Kidney (tissue), 14 donors: ENCODE results near the gene KIF2C. TPM values are rescaled to one million over a fixed set of nuclear protein-coding genes. Genes with fewer than 3 reads are reported as not detected.

ENCODE experiments used
- DNase-seq, 5 donors: peaks; one replicate each; pipeline ENCODE4 v3.0.0-alpha.2; 2013 to 2020
- FAIRE-seq: peaks from 2 replicates; lab custom pipeline; 2012; peaks lifted over from hg19 to GRCh38; lab: Jason Lieb, UNC
- H3K27ac ChIP-seq, 2 donors: one replicate each; pipeline ENCODE4 v1.7.0; 2013; ENCODE audit warnings: low read depth in 2 of 2, low read length in 2 of 2, inconsistent platforms in 1 of 2
- H3K27me3 ChIP-seq: one replicate; pipeline ENCODE4 v1.7.1; 2013; ENCODE audit warnings: low read length, inconsistent platforms; ENCODE audit not compliant: control insufficient read depth, insufficient read depth
- H3K36me3 ChIP-seq, 3 donors: one replicate each; pipeline versions ENCODE4 v1.7.0 to v1.7.1; 2013; ENCODE audit warnings: low read length in 3 of 3, control low read depth in 1 of 3, inconsistent platforms in 1 of 3; ENCODE audit not compliant: insufficient read depth in 3 of 3, control insufficient read depth in 2 of 3
- H3K4me1 ChIP-seq, 3 donors: one replicate each; pipeline versions ENCODE4 v1.7.0 to v1.7.1; 2013; ENCODE audit warnings: low read length in 3 of 3, inconsistent platforms in 1 of 3, low read depth in 1 of 3; ENCODE audit not compliant: control insufficient read depth in 2 of 3, insufficient read depth in 2 of 3
- H3K4me3 ChIP-seq, 3 donors: one replicate each; pipeline versions ENCODE4 v1.7.0 to v1.8.1; 2013; ENCODE audit warnings: low read length in 3 of 3, control low read depth in 1 of 3, inconsistent platforms in 1 of 3
- H3K9ac ChIP-seq, 3 donors: one replicate each; pipeline versions ENCODE4 v1.7.0 to v1.7.1; 2013; ENCODE audit warnings: low read length in 3 of 3, control low read depth in 1 of 3, inconsistent platforms in 1 of 3
- H3K9me3 ChIP-seq, 3 donors: one replicate each; pipeline versions ENCODE4 v1.7.0 to v1.7.1; 2013; ENCODE audit warnings: low read length in 3 of 3, control low read depth in 1 of 3, inconsistent platforms in 1 of 3; ENCODE audit not compliant: control insufficient read depth in 2 of 3, insufficient read depth in 1 of 3
- CTCF ChIP-seq: IDR thresholded peaks from 3 replicates; pipeline ENCODE4 v1.5.1; 2012; ENCODE audit warnings: mild to moderate bottlenecking, moderate library complexity, borderline replicate concordance; ENCODE audit not compliant: insufficient read depth; ENCODE audit errors: extremely low read depth
- intact Hi-C: fragments of 100-400 bp; cut with DNase I; formaldehyde crosslinking; loops from one replicate; pipeline ENCODE4 v1.11.1; 2022
- polyA plus RNA-seq: library from polyadenylated mRNA; stranded (reverse); fragments of 350-450 nt; fragmentation: Illumina TruSeq; extraction: RNeasy Lipid Tissue Mini Kit (QIAGEN cat#74804); gene quantifications from one replicate; pipeline ENCODE4 v1.2.3, GENCODE V29; 2014; ENCODE audit warnings: low read depth, low replicate concordance; ENCODE audit not compliant: insufficient read depth
- total RNA-seq: library from RNA; stranded (reverse); fragmentation: NEBNext Ultra II Directional; extraction: Animal tissue kit (Norgen Biotek cat#: 25700); gene quantifications from one replicate; pipeline ENCODE4 v1.2.1, GENCODE V29; 2021
- donor health status: control.
- donor health status: control.
- donor health status: control.
- donor health status: control.
- donor health status: control.
- donor health status: DM: yes; HTN: yes; CAD: no.
- donor health status: Normal renal cell carcinoma (clear cell type).

Gene KIF2C
- total and polyA plus RNA-seq, 2 donors from 2014 or later, result 0.47 to 1.4 TPM

GRCh38 chr1:44723496-44724295 is 15.9 kb upstream of the KIF2C start:
- FAIRE-seq, result no peak

GRCh38 chr1:44724296-44724954 is 15.2 kb upstream of the KIF2C start:
- Histone ChIP-seq H3K4me3 (no peak overlapping the region), H3K9ac (no peak overlapping the region), H3K36me3 (no peaks in the 10 kb centered on the region), H3K27me3 (no peaks in the 10 kb centered on the region), H3K4me1 (no peaks in the 10 kb centered on the region), H3K9me3 (no peaks in the 10 kb centered on the region), H3K27ac (no peak overlapping the region)
- TF ChIP-seq CTCF, result no peak
- FAIRE-seq, result no peak
- intact Hi-C loops, result no loop called here
- no peak for DNase-seq

More at GRCh38 chr1:44723496-44724295, 15.9 kb upstream of the KIF2C start:
- no peak overlapping the region for H3K4me3 ChIP-seq
- intact Hi-C loops, result no loop called here
- H3K36me3 ChIP-seq, result no peaks in the 10 kb centered on the region
- H3K4me1 ChIP-seq, result no peaks in the 10 kb centered on the region
- no peak overlapping the region for H3K27ac ChIP-seq
- H3K9me3 ChIP-seq, result no peaks in the 10 kb centered on the region
- no peak for TF ChIP-seq CTCF
- no peak overlapping the region for H3K9ac ChIP-seq
- no peak for DNase-seq
- H3K27me3 ChIP-seq, result no peaks in the 10 kb centered on the region

DNA sequence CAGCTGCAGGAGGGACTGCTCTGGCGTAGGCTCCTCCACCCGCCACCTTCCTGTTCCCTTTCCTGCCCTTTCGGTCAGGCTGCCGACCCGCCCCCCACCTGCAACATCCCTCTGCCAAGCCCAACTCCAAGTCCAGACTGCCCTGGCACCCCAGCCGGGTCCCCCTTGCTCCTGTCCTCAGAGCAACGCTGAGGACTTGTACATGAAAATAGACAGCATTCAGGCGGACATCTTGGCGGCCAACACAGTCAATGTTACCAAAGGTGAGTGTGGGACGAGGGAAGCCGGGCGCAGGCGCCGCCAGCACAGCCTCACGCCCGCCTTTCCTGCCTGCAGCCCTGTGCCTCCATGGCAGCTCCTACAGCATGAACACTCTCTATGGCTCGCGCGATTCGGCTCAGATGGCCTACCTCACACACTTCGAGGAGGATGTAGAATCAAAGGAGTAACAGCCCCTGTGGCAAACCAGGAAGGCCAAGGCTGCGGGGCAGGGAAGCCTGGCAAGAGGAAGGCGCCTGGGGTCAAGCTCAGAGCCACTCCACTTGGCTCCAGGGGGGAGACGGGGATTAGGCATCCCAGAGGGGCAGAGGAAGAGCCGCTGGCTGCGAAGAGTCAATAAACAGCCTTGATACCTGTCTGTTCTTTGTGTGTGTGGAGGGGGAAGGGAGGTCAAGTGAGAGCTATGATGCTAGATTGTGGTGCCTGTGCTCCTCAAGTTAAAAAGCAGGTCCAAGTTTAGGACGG is 14.5 kb upstream of the KIF2C start:
- Histone ChIP-seq H3K4me1 (no peaks in the 10 kb centered on the region), H3K36me3 (no peaks in the 10 kb centered on the region), H3K27ac (no peak overlapping the region), H3K9me3 (no peaks in the 10 kb centered on the region), H3K9ac (no peak overlapping the region), H3K27me3 (no peaks in the 10 kb centered on the region), H3K4me3 (no peak overlapping the region)
- no peak for DNase-seq
- intact Hi-C loops, result no loop called here
- TF ChIP-seq CTCF, result no peak
- no peak for FAIRE-seq
